H1 (cell line): ENCODE data around the gene ADTRP. TPM values are rescaled to one million over a fixed set of nuclear protein-coding genes. Genes with fewer than 3 reads are reported as not detected.

Experiments used
- CTCF ChIA-PET: fragments of 300-600 bp; sonication (Branson Sonifier 250); formaldehyde crosslinking; loops from one replicate; lab custom pipeline; 2021; ENCODE audit not compliant: partially characterized antibody; lab: Charles Lee
- POLR2A ChIA-PET: fragments of 300-600 bp; sonication (Branson Sonifier 250); formaldehyde crosslinking; loops from one replicate; lab custom pipeline; 2021; ENCODE audit warnings: inconsistent platforms; ENCODE audit not compliant: partially characterized antibody; lab: Charles Lee
- DNase-seq, 2 experiments: peaks; one replicate each; pipeline versions ENCODE4 v3.0.0 to v3.0.0-alpha.2; 2010 to 2022; ENCODE audit warnings: low spot score in 2 of 2, low read depth in 1 of 2, mixed read lengths in 1 of 2
- FAIRE-seq: peaks from 2 replicates; lab custom pipeline; 2011; peaks lifted over from hg19 to GRCh38; lab: Jason Lieb, UNC
- H2AFZ ChIP-seq: 2 replicates; pipeline ENCODE4 v1.8.1; 2012; ENCODE audit warnings: low read length, inconsistent platforms
- H2AK5ac ChIP-seq: 2 replicates; pipeline ENCODE4 v1.6.1; 2013; ENCODE audit warnings: low read depth, low read length
- H2BK120ac ChIP-seq: replicated peaks from 2 replicates; pipeline ENCODE3; 2013; ENCODE audit warnings: low read depth, low read length, inconsistent platforms
- H2BK12ac ChIP-seq: 2 replicates; pipeline ENCODE4 v1.6.1; 2013; ENCODE audit warnings: low read depth, low read length
- H2BK15ac ChIP-seq: 2 replicates; pipeline ENCODE4 v1.6.1; 2013; ENCODE audit warnings: low read length
- H2BK20ac ChIP-seq: 2 replicates; pipeline ENCODE4 v1.6.1; 2013; ENCODE audit warnings: low read length
- H2BK5ac ChIP-seq: 2 replicates; pipeline ENCODE4 v1.6.1; 2013; ENCODE audit warnings: low read depth, low read length
- H3K14ac ChIP-seq: 2 replicates; pipeline ENCODE4 v1.6.1; 2013; ENCODE audit warnings: inconsistent platforms; ENCODE audit not compliant: insufficient read length
- H3K18ac ChIP-seq: 2 replicates; pipeline ENCODE4 v1.6.1; 2013; ENCODE audit warnings: low read length; ENCODE audit errors: extremely low read depth
- H3K23ac ChIP-seq: 2 replicates; pipeline ENCODE4 v1.6.1; 2013; ENCODE audit warnings: inconsistent platforms; ENCODE audit not compliant: insufficient read length
- H3K23me2 ChIP-seq: 2 replicates; pipeline ENCODE4 v1.6.1; 2013; ENCODE audit warnings: low read depth, low read length
- H3K27ac ChIP-seq: 2 replicates; pipeline ENCODE4 v1.6.1; 2011; ENCODE audit warnings: low read depth, low read length, inconsistent platforms
- H3K27me3 ChIP-seq, 4 experiments: replicated peaks in 1 of 4; 1 replicate in 1 of 4; 2 replicates in 3 of 4; pipeline versions ENCODE4 v1.6.1 to v1.8.1; 2011 to 2013; ENCODE audit warnings: low read length in 3 of 4, mild to moderate bottlenecking in 3 of 4, inconsistent platforms in 2 of 4, mixed read lengths in 2 of 4, moderate library complexity in 1 of 4; ENCODE audit not compliant: control insufficient read depth in 3 of 4, insufficient read depth in 3 of 4; ENCODE audit errors: extremely low read depth in 1 of 4
- H3K36me3 ChIP-seq, 4 experiments: 2 replicates each; pipeline versions ENCODE4 v1.6.1 to v1.8.1; 2011 to 2013; ENCODE audit warnings: mild to moderate bottlenecking in 4 of 4, low read length in 3 of 4, moderate library complexity in 2 of 4, control low read depth in 1 of 4, inconsistent platforms in 1 of 4; ENCODE audit not compliant: insufficient read depth in 4 of 4, control insufficient read depth in 2 of 4
- H3K4ac ChIP-seq: replicated peaks from 2 replicates; pipeline ENCODE3; 2013; ENCODE audit warnings: low read length, low read depth, mixed read lengths, inconsistent platforms; ENCODE audit not compliant: insufficient read length
- H3K4me1 ChIP-seq, 4 experiments: replicated peaks in 1 of 4; 1 replicate in 1 of 4; 2 replicates in 3 of 4; pipeline versions ENCODE4 v1.6.1 to v1.8.1; 2011 to 2013; ENCODE audit warnings: low read length in 3 of 4, inconsistent platforms in 2 of 4, mixed read lengths in 1 of 4; ENCODE audit not compliant: insufficient read depth in 4 of 4, control insufficient read depth in 3 of 4
- H3K4me2 ChIP-seq, 2 experiments: 2 replicates each; pipeline versions ENCODE4 v1.6.1 to v1.8.1; 2011 to 2013; ENCODE audit warnings: low read depth in 2 of 2, low read length in 2 of 2, control low read depth in 1 of 2, inconsistent platforms in 1 of 2, mild to moderate bottlenecking in 1 of 2; ENCODE audit not compliant: insufficient read depth in 1 of 2
- H3K4me3 ChIP-seq, 4 experiments: fragments of 200-600, 300-600 bp in 1 of 4; sonication (generic), shearing (Covaris generic), sonication (Bioruptor Twin) in 1 of 4; 2 replicates each; pipeline versions ENCODE4 v1.5.1 to v1.8.1; 2011 to 2016; ENCODE audit warnings: low read length in 4 of 4, low read depth in 3 of 4, control low read depth in 2 of 4, inconsistent platforms in 2 of 4, mild to moderate bottlenecking in 2 of 4, mixed read lengths in 1 of 4, moderate library complexity in 1 of 4; ENCODE audit not compliant: insufficient read depth in 2 of 4; ENCODE audit errors: extremely low read depth in 1 of 4
- H3K56ac ChIP-seq: replicated peaks from 2 replicates; pipeline ENCODE3; 2013; ENCODE audit warnings: low read depth, mild to moderate bottlenecking, mixed read lengths, low read length, inconsistent platforms; ENCODE audit not compliant: insufficient read length
- H3K79me1 ChIP-seq: 2 replicates; pipeline ENCODE4 v1.6.1; 2013; ENCODE audit warnings: low read depth, low read length, control low read depth
- H3K79me2 ChIP-seq, 2 experiments: 2 replicates each; pipeline versions ENCODE4 v1.6.1 to v1.8.1; 2012 to 2013; ENCODE audit warnings: low read length in 2 of 2, mild to moderate bottlenecking in 2 of 2, inconsistent platforms in 1 of 2; ENCODE audit not compliant: insufficient read depth in 2 of 2, control insufficient read depth in 1 of 2
- H3K9ac ChIP-seq, 4 experiments: replicated peaks in 1 of 4; 1 replicate in 1 of 4; 2 replicates in 3 of 4; pipeline versions ENCODE4 v1.6.1 to v1.8.1; 2011 to 2013; ENCODE audit warnings: low read depth in 3 of 4, low read length in 3 of 4, control low read depth in 2 of 4, mild to moderate bottlenecking in 2 of 4, moderate library complexity in 2 of 4, inconsistent platforms in 1 of 4; ENCODE audit errors: extremely low read depth in 1 of 4
- H3K9me3 ChIP-seq, 2 experiments: 2 replicates each; pipeline versions ENCODE4 v1.6.1 to v1.8.1; 2012 to 2013; ENCODE audit warnings: mild to moderate bottlenecking in 2 of 2, moderate library complexity in 2 of 2, control low read depth in 1 of 2, inconsistent platforms in 1 of 2, low read depth in 1 of 2, low read length in 1 of 2, mixed read lengths in 1 of 2; ENCODE audit not compliant: insufficient read depth in 2 of 2
- H4K20me1 ChIP-seq, 2 experiments: replicated peaks in 1 of 2; 2 replicates each; pipeline versions ENCODE3 to v1.8.1; 2011 to 2013; ENCODE audit warnings: inconsistent platforms in 2 of 2, low read length in 2 of 2, mild to moderate bottlenecking in 1 of 2; ENCODE audit not compliant: insufficient read depth in 2 of 2, control insufficient read depth in 1 of 2
- H4K5ac ChIP-seq: 2 replicates; pipeline ENCODE4 v1.6.1; 2013; ENCODE audit warnings: low read length, low read depth, mixed read lengths, inconsistent platforms; ENCODE audit not compliant: insufficient read length
- H4K8ac ChIP-seq: 2 replicates; pipeline ENCODE4 v1.8.0; 2013; ENCODE audit warnings: mild to moderate bottlenecking, moderate library complexity, low read length, inconsistent platforms; ENCODE audit not compliant: insufficient read depth; ENCODE audit errors: extremely low read depth
- H4K91ac ChIP-seq: replicated peaks from 2 replicates; pipeline ENCODE3; 2013; ENCODE audit warnings: low read length, mixed read lengths, inconsistent platforms; ENCODE audit not compliant: insufficient read length
- BACH1 ChIP-seq: IDR thresholded peaks from 2 replicates; pipeline ENCODE4 v1.6.1; 2012; ENCODE audit warnings: low read length, improper control_type of control experiment
- BRCA1 ChIP-seq: IDR thresholded peaks from 2 replicates; pipeline ENCODE4 v1.6.1; 2012; ENCODE audit warnings: low read depth, low read length, improper control_type of control experiment
- EGR1 ChIP-seq: IDR thresholded peaks from 2 replicates; pipeline ENCODE4 v1.6.1; 2011; ENCODE audit warnings: low read depth, low read length, borderline replicate concordance
- EZH2 ChIP-seq: fragments of 200-600 bp; sonication (generic); IDR thresholded peaks from 2 replicates; pipeline ENCODE4 v1.7.1; 2012; ENCODE audit warnings: low read depth, mild to moderate bottlenecking, moderate library complexity, low read length, inconsistent platforms; ENCODE audit not compliant: severe bottlenecking
- JUND ChIP-seq: IDR thresholded peaks from 2 replicates; pipeline ENCODE4 v1.6.1; 2011; ENCODE audit warnings: mild to moderate bottlenecking, improper control_type of control experiment, low read length
- KDM5A ChIP-seq: fragments of 200-600 bp; IDR thresholded peaks from 2 replicates; pipeline ENCODE4 v1.7.1; 2012; ENCODE audit warnings: mild to moderate bottlenecking, low read length, inconsistent platforms, mixed read lengths
- SIN3A ChIP-seq, 2 experiments: IDR thresholded peaks in 1 of 2; conservative IDR thresholded peaks in 1 of 2; 2 replicates each; pipeline ENCODE4 v1.6.1; 2011 to 2012; ENCODE audit warnings: low read length in 2 of 2, improper control_type of control experiment in 1 of 2, low read depth in 1 of 2, mild to moderate bottlenecking in 1 of 2
- SRF ChIP-seq: IDR thresholded peaks from 2 replicates; pipeline ENCODE4 v1.6.1; 2011; ENCODE audit warnings: mild to moderate bottlenecking, low read depth, low read length, moderate library complexity
- TCF12 ChIP-seq: IDR thresholded peaks from 2 replicates; pipeline ENCODE4 v1.6.1; 2011; ENCODE audit warnings: low read depth, mild to moderate bottlenecking, low read length
- USF2 ChIP-seq: IDR thresholded peaks from 2 replicates; pipeline ENCODE4 v1.6.1; 2011; ENCODE audit warnings: low read length, improper control_type of control experiment
- YY1 ChIP-seq: IDR thresholded peaks from 2 replicates; pipeline ENCODE4 v1.6.1; 2011; ENCODE audit warnings: low read depth, mild to moderate bottlenecking, low read length
- WGBS, 2 experiments: shearing (Covaris generic) in 1 of 2; methylation state at CpG; one replicate each; pipeline versions ENCODE4 v1.1.6 to v1.1.7; 2013 to 2015; ENCODE audit warnings: low lambda C conversion rate in 2 of 2, mixed read lengths in 2 of 2, inconsistent platforms in 1 of 2, low coverage in 1 of 2, missing lambda C conversion rate in 1 of 2; ENCODE audit not compliant: insufficient replicate concordance in 2 of 2, insufficient coverage in 1 of 2, insufficient read length in 1 of 2; ENCODE audit errors: extremely low coverage in 1 of 2, missing lambda C conversion rate in 1 of 2; 5-methylcytosine and 5-hydroxymethylcytosine counted together
- polyA plus RNA-seq, 7 experiments: library from polyadenylated mRNA; depleted of rRNA in 3 of 7; stranded (reverse) in 5 of 7; unstranded in 2 of 7; fragments of >200 nt in 5 of 7; fragments of 200-250 nt in 2 of 7; gene quantifications; 1 replicate in 5 of 7; 2 replicates in 1 of 7; 4 replicates in 1 of 7; pipeline versions ENCODE4 v1.2.1 to v1.2.3, GENCODE V29; 2011 to 2013; ENCODE audit warnings: missing spikeins in 2 of 7, mixed read lengths in 2 of 7
- total RNA-seq: library from RNA; stranded (reverse); fragmentation: NEBNext Ultra II Directional; extraction: Animal tissue kit (Norgen Biotek cat#: 25700); gene quantifications from 2 replicates; pipeline ENCODE4 v1.2.1, GENCODE V29; 2021
- TF ChIP-seq, protein P1 (sequence below): IDR thresholded peaks from 2 replicates; pipeline ENCODE4 v1.6.1; 2012; ENCODE audit warnings: inconsistent platforms

The ADTRP gene
- total and polyA plus RNA-seq, 2 of the 8 experiments (the other 6 are each of a cell fraction or from before 2014, with no cell fraction given): 0.08 to 0.45 TPM

DNA sequence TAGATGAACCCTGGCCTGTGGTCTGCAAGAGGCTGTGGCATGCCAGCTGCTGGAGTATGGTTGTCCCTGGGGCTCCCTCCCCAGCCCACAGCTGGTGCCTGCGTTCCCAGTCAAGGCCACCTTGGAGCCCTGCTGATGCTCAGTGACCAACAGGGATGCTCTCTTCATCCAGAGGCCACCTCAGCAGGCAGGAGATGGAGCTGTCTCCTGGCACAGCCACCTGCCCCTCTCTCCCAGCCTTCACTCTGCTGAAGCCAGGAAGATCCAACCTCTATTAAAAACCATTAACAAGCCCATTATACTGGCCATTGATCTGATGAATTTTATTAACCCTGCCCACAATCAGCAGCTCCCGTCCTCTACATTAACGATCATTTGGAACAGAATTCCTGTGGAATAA lies 40.4 kb downstream of the ADTRP start:
- Histone ChIP-seq H3K9me3 (no peaks in the 10 kb centered on the region), H4K5ac (no peak overlapping the region), H3K79me2 (no peaks in the 10 kb centered on the region), H3K9ac (no peak overlapping the region), H3K23me2 (no peaks in the 10 kb centered on the region; the same call in none of the 2 replicates), H3K4ac (no peak overlapping the region), H4K20me1 (no peaks in the 10 kb centered on the region), H2AK5ac (no peak overlapping the region), H3K14ac (no peak overlapping the region), H2BK5ac (no peak overlapping the region), H3K56ac (no peak overlapping the region), H3K36me3 (no peaks in the 10 kb centered on the region), H4K8ac (no peak overlapping the region; the same call in 1 of the 2 replicates), H2BK15ac (no peak overlapping the region), H3K4me3 (no peak overlapping the region), H3K79me1 (no peaks in the 10 kb centered on the region), H3K23ac (no peak overlapping the region), H2BK120ac (no peak overlapping the region), H3K18ac (no peak overlapping the region), H4K91ac (no peak overlapping the region), H2BK20ac (no peak overlapping the region), H2BK12ac (no peak overlapping the region), H3K4me2 (no peak overlapping the region), H3K27me3 (no peaks in the 10 kb centered on the region), H2AFZ (no peak overlapping the region), H3K27ac (no peak overlapping the region), H3K4me1 (no peaks in the 10 kb centered on the region; a peak in 1 of 7 replicates)
- CTCF ChIA-PET: interaction anchor here (0.7 to 1.4 kb wide), 5 partner anchors 8 to 152 kb away, joined by 3 to 4 read pairs (median 3); no protein-coding TSS in a partner anchor
- TF ChIP-seq KDM5A (no peak), EZH2 (no peak), JUND (no peak), TCF12 (no peak), BACH1 (no peak), SRF (no peak), BRCA1 (no peak), SIN3A (conservative IDR thresholded peaks at IDR 0.05 in 1 of 2, IDR thresholded peaks at IDR 0.05 in 1 of 2; ENCODE audit: low read depth in 1 of 2, low read length in 2 of 2) (no peak), EGR1 (no peak), USF2 (no peak), YY1 (no peak)
- TF ChIP-seq, protein P1, sequence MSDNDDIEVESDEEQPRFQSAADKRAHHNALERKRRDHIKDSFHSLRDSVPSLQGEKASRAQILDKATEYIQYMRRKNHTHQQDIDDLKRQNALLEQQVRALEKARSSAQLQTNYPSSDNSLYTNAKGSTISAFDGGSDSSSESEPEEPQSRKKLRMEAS: no peak
- POLR2A ChIA-PET: no interaction called here
- DNase-seq (no peak), FAIRE-seq (no peak)
- 96% methylated on average over 3 of the region's 3 CpGs; no CpG with 5 or more reads in 1 of the 2 experiments for WGBS, 2 experiments
